ENCODE results near the gene PRKN.

PRKN gene

GRCh38 chr6:162292915-162293314 lies 434.7 kb downstream of the PRKN start:
- no peak for TF ChIP-seq CTCF (IDR thresholded peaks at IDR 0.05; ENCODE audit: low read depth, low read length)
- DNase-seq (ENCODE audit: extremely low read depth, low read depth) = no peak

GRCh38 chr6:162290846-162291465 lies 436.6 kb downstream of the PRKN start:
- no peak for DNase-seq (ENCODE audit: extremely low read depth, low read depth)
- no peak for TF ChIP-seq CTCF (IDR thresholded peaks at IDR 0.05; ENCODE audit: low read depth, low read length)

GRCh38 chr6:162289972-162290371 lies 437.6 kb downstream of the PRKN start:
- TF ChIP-seq CTCF (IDR thresholded peaks at IDR 0.05; ENCODE audit: low read depth, low read length) = no peak
- DNase-seq (ENCODE audit: extremely low read depth, low read depth) = no peak

- no peak for DNase-seq (ENCODE audit: extremely low read depth, low read depth)
- no peak for TF ChIP-seq CTCF (IDR thresholded peaks at IDR 0.05; ENCODE audit: low read depth, low read length)
Measured at GRCh38 chr6:162273986-162274385, 453.6 kb downstream of the PRKN start.

- no peak for TF ChIP-seq CTCF (IDR thresholded peaks at IDR 0.05; ENCODE audit: low read depth, low read length)
- DNase-seq (ENCODE audit: extremely low read depth, low read depth) = no peak
Measured at GRCh38 chr6:162271922-162272321, 455.6 kb downstream of the PRKN start.

GRCh38 chr6:162270966-162271365 lies 456.6 kb downstream of the PRKN start:
- DNase-seq (ENCODE audit: extremely low read depth, low read depth) = no peak
- no peak for TF ChIP-seq CTCF (IDR thresholded peaks at IDR 0.05; ENCODE audit: low read depth, low read length)

GRCh38 chr6:162267641-162268040 lies 459.9 kb downstream of the PRKN start:
- DNase-seq (ENCODE audit: extremely low read depth, low read depth) = no peak
- no peak for TF ChIP-seq CTCF (IDR thresholded peaks at IDR 0.05; ENCODE audit: low read depth, low read length)

All from AG09319 (cell line).